ENCODE data around the gene PIEZO2.

PIEZO2 gene

DNA sequence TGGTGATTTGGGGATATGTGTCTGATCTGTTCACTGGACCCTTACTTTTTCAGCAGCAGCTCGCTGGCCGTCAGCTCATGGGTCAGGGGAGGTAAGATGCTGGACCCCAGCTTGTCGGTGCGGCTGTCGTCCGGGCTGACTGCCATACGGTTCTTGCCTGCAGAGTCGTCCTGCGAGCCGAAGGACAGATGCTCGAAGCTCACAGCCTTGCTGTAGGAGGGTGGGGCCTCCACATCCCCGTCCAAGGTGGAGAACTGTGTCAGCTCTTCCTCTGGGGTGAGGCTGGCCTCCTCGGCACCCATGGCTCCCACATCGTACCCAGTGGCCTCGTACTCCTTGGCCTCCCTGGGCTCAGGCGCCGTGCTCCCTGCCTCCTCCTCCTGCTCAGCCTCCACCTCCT lies 444.1 kb downstream of the PIEZO2 start:
- TF ChIP-seq SNAI2 (CRISPR knock-in tag; IDR thresholded peaks at IDR 0.05): no peak
- TF ChIP-seq, protein P1, sequence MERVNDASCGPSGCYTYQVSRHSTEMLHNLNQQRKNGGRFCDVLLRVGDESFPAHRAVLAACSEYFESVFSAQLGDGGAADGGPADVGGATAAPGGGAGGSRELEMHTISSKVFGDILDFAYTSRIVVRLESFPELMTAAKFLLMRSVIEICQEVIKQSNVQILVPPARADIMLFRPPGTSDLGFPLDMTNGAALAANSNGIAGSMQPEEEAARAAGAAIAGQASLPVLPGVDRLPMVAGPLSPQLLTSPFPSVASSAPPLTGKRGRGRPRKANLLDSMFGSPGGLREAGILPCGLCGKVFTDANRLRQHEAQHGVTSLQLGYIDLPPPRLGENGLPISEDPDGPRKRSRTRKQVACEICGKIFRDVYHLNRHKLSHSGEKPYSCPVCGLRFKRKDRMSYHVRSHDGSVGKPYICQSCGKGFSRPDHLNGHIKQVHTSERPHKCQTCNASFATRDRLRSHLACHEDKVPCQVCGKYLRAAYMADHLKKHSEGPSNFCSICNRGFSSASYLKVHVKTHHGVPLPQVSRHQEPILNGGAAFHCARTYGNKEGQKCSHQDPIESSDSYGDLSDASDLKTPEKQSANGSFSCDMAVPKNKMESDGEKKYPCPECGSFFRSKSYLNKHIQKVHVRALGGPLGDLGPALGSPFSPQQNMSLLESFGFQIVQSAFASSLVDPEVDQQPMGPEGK (CRISPR knock-in tag; IDR thresholded peaks at IDR 0.05; ENCODE audit: borderline replicate concordance): no peak
- ATAC-seq: no peak

DNA sequence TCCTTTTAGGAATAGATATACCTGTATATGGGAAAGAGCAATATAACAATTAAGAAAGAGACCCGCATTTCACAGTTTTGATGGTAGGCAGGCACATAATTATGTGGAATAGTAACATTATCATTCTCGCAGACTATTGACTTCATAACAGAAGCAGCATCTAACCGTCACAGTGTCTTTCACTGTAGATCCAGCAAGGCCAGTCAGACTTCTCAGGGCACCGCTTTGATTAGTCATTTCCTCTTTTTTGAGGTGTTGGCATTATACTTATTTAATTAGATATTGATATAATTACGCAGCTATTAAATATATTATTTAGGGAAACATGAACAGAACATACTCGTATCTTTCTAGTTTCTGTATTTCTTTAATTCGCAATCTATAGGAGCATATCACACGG lies 447.2 kb downstream of the PIEZO2 start:
- no peak for TF ChIP-seq ZNF70 (CRISPR knock-in tag; IDR thresholded peaks at IDR 0.05)
- no peak for TF ChIP-seq CSDC2 (CRISPR knock-in tag; IDR thresholded peaks at IDR 0.05)
- TF ChIP-seq, protein P2, sequence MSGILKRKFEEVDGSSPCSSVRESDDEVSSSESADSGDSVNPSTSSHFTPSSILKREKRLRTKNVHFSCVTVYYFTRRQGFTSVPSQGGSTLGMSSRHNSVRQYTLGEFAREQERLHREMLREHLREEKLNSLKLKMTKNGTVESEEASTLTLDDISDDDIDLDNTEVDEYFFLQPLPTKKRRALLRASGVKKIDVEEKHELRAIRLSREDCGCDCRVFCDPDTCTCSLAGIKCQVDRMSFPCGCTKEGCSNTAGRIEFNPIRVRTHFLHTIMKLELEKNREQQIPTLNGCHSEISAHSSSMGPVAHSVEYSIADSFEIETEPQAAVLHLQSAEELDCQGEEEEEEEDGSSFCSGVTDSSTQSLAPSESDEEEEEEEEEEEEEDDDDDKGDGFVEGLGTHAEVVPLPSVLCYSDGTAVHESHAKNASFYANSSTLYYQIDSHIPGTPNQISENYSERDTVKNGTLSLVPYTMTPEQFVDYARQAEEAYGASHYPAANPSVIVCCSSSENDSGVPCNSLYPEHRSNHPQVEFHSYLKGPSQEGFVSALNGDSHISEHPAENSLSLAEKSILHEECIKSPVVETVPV (CRISPR knock-in tag; IDR thresholded peaks at IDR 0.05): no peak
- TF ChIP-seq, protein P3, sequence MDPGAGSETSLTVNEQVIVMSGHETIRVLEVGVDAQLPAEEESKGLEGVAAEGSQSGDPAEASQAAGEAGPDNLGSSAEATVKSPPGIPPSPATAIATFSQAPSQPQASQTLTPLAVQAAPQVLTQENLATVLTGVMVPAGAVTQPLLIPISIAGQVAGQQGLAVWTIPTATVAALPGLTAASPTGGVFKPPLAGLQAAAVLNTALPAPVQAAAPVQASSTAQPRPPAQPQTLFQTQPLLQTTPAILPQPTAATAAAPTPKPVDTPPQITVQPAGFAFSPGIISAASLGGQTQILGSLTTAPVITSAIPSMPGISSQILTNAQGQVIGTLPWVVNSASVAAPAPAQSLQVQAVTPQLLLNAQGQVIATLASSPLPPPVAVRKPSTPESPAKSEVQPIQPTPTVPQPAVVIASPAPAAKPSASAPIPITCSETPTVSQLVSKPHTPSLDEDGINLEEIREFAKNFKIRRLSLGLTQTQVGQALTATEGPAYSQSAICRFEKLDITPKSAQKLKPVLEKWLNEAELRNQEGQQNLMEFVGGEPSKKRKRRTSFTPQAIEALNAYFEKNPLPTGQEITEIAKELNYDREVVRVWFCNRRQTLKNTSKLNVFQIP (CRISPR knock-in tag; IDR thresholded peaks at IDR 0.05; ENCODE audit: borderline replicate concordance, low read depth): no peak
- no peak for TF ChIP-seq PPARA (CRISPR knock-in tag; IDR thresholded peaks at IDR 0.05; ENCODE audit: borderline replicate concordance)
- TF ChIP-seq ZFP30 (CRISPR knock-in tag; IDR thresholded peaks at IDR 0.05): no peak
- TF ChIP-seq GLIS3 (CRISPR knock-in tag; IDR thresholded peaks at IDR 0.05): no peak
- TF ChIP-seq TCF4 (CRISPR knock-in tag; IDR thresholded peaks at IDR 0.05; ENCODE audit: borderline replicate concordance): no peak
- no peak for TF ChIP-seq RARB (CRISPR knock-in tag; IDR thresholded peaks at IDR 0.05)
- TF ChIP-seq ISL1 (CRISPR knock-in tag; IDR thresholded peaks at IDR 0.05): no peak
- no peak for ATAC-seq

DNA sequence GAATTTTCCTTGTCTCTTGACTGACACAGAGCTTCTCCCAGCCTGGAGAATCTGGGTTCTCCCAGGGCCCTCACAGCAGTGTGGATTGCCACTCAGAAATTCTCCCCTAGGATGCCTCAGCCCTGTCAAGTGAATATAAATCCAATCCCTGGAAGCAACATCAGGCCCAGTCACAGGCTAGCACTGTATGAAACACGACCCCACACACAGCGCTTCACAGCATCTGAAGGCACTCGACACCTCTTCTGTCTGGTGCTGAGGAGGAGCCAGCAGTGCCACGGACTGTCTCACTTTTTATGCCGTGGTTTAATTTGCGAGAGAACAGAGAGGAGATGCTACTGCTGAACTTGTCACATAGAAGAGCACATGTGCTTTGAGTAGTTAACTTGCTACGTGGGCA lies 459.0 kb downstream of the PIEZO2 start:
- no peak for ATAC-seq
- TF ChIP-seq, protein P2 (CRISPR knock-in tag; IDR thresholded peaks at IDR 0.05): no peak
- no peak for TF ChIP-seq CSDC2 (CRISPR knock-in tag; IDR thresholded peaks at IDR 0.05)
- no peak for TF ChIP-seq GLIS3 (CRISPR knock-in tag; IDR thresholded peaks at IDR 0.05)
- TF ChIP-seq PPARA (CRISPR knock-in tag; IDR thresholded peaks at IDR 0.05; ENCODE audit: borderline replicate concordance): no peak
- no peak for TF ChIP-seq ZNF70 (CRISPR knock-in tag; IDR thresholded peaks at IDR 0.05)
- TF ChIP-seq ZNF8 (CRISPR knock-in tag; IDR thresholded peaks at IDR 0.05): no peak
- no peak for TF ChIP-seq TOX (CRISPR knock-in tag; IDR thresholded peaks at IDR 0.05; ENCODE audit: borderline replicate concordance)
- TF ChIP-seq, protein P3 (CRISPR knock-in tag; IDR thresholded peaks at IDR 0.05; ENCODE audit: borderline replicate concordance, low read depth): no peak
- no peak for TF ChIP-seq ZNF565 (CRISPR knock-in tag; conservative IDR thresholded peaks at IDR 0.05; ENCODE audit: low read depth)
- no peak for TF ChIP-seq OSR1 (CRISPR knock-in tag; IDR thresholded peaks at IDR 0.05)
- no peak for TF ChIP-seq SNAI2 (CRISPR knock-in tag; IDR thresholded peaks at IDR 0.05)
- no peak for TF ChIP-seq BACH2 (CRISPR knock-in tag; IDR thresholded peaks at IDR 0.05; ENCODE audit: borderline replicate concordance)
- no peak for TF ChIP-seq ZFP3 (CRISPR knock-in tag; IDR thresholded peaks at IDR 0.05)
- no peak for TF ChIP-seq TCF4 (CRISPR knock-in tag; IDR thresholded peaks at IDR 0.05; ENCODE audit: borderline replicate concordance)

DNA sequence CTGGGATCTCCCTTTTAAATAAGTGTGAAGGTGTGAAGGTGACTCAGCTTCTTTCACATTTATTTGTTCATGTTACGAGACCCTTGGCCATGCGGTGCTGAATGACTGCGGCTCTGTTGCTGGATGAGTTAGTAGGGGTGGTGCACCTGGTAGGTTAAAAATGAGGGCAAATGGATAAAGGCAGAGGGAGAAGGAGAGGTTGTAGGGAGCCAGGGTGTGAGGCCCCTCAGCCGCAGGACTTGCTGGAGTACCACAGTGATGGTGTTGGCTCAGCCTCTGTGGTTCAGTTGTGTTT lies 459.4 kb downstream of the PIEZO2 start:
- ATAC-seq: no peak
- TF ChIP-seq, protein P4, sequence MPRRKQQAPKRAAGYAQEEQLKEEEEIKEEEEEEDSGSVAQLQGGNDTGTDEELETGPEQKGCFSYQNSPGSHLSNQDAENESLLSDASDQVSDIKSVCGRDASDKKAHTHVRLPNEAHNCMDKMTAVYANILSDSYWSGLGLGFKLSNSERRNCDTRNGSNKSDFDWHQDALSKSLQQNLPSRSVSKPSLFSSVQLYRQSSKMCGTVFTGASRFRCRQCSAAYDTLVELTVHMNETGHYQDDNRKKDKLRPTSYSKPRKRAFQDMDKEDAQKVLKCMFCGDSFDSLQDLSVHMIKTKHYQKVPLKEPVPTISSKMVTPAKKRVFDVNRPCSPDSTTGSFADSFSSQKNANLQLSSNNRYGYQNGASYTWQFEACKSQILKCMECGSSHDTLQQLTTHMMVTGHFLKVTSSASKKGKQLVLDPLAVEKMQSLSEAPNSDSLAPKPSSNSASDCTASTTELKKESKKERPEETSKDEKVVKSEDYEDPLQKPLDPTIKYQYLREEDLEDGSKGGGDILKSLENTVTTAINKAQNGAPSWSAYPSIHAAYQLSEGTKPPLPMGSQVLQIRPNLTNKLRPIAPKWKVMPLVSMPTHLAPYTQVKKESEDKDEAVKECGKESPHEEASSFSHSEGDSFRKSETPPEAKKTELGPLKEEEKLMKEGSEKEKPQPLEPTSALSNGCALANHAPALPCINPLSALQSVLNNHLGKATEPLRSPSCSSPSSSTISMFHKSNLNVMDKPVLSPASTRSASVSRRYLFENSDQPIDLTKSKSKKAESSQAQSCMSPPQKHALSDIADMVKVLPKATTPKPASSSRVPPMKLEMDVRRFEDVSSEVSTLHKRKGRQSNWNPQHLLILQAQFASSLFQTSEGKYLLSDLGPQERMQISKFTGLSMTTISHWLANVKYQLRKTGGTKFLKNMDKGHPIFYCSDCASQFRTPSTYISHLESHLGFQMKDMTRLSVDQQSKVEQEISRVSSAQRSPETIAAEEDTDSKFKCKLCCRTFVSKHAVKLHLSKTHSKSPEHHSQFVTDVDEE (CRISPR knock-in tag; IDR thresholded peaks at IDR 0.05): no peak
- no peak for TF ChIP-seq ZNF8 (CRISPR knock-in tag; IDR thresholded peaks at IDR 0.05)
- no peak for TF ChIP-seq BACH2 (CRISPR knock-in tag; IDR thresholded peaks at IDR 0.05; ENCODE audit: borderline replicate concordance)
- no peak for TF ChIP-seq GLIS3 (CRISPR knock-in tag; IDR thresholded peaks at IDR 0.05)
- TF ChIP-seq ZNF70 (CRISPR knock-in tag; IDR thresholded peaks at IDR 0.05): no peak
- TF ChIP-seq, protein P5, sequence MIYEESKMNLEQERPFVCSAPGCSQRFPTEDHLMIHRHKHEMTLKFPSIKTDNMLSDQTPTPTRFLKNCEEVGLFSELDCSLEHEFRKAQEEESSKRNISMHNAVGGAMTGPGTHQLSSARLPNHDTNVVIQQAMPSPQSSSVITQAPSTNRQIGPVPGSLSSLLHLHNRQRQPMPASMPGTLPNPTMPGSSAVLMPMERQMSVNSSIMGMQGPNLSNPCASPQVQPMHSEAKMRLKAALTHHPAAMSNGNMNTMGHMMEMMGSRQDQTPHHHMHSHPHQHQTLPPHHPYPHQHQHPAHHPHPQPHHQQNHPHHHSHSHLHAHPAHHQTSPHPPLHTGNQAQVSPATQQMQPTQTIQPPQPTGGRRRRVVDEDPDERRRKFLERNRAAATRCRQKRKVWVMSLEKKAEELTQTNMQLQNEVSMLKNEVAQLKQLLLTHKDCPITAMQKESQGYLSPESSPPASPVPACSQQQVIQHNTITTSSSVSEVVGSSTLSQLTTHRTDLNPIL (CRISPR knock-in tag; IDR thresholded peaks at IDR 0.05; ENCODE audit: low read depth): no peak
- no peak for TF ChIP-seq PPARA (CRISPR knock-in tag; IDR thresholded peaks at IDR 0.05; ENCODE audit: borderline replicate concordance)

Data from SK-N-SH treated with all-trans-retinoic acid at 6 μM for 48 hours (cell line).